22Rv1 (cell line): Measurements from ENCODE around the gene DAP.

Experiments
- H3K27ac ChIP-seq: fragments of 450-650 bp; 2 replicates; pipeline ENCODE4 v1.5.1; 2017
- CTCF ChIP-seq: fragments of 450-650 bp; IDR thresholded peaks from 2 replicates; pipeline ENCODE4 v1.5.1; 2017; ENCODE audit warnings: mild to moderate bottlenecking
- ZFX ChIP-seq: fragments of 450-650 bp; IDR thresholded peaks from 2 replicates; pipeline ENCODE4 v1.6.1; 2017; ENCODE audit warnings: antibody characterized with exemption, borderline replicate concordance

Gene DAP

GRCh38 chr5:10707198-10708142 lies 53.6 kb downstream of the DAP start:
- H3K27ac ChIP-seq, result no peak overlapping the region
- TF ChIP-seq CTCF, result no peak
- TF ChIP-seq ZFX, result no peak

- H3K27ac ChIP-seq, result no peak overlapping the region
- no peak for TF ChIP-seq ZFX
- TF ChIP-seq CTCF, result no peak
Observed at GRCh38 chr5:10706326-10706725, 54.7 kb downstream of the DAP start.

- no peak for TF ChIP-seq CTCF
- TF ChIP-seq ZFX, result no peak
- no peak overlapping the region for H3K27ac ChIP-seq
Observed at GRCh38 chr5:10705747-10706146, 55.3 kb downstream of the DAP start.

GRCh38 chr5:10704949-10705621 lies 55.9 kb downstream of the DAP start:
- TF ChIP-seq ZFX, result no peak
- TF ChIP-seq CTCF, result no peak

GRCh38 chr5:10703676-10704075 lies 57.4 kb downstream of the DAP start:
- TF ChIP-seq CTCF (no peak), ZFX (no peak)
- no peak overlapping the region for H3K27ac ChIP-seq

More at GRCh38 chr5:10704949-10705621, 55.9 kb downstream of the DAP start:
- H3K27ac ChIP-seq, result no peak overlapping the region

- H3K27ac ChIP-seq, result no peak overlapping the region
- TF ChIP-seq ZFX, result no peak
- TF ChIP-seq CTCF, result no peak
Observed at GRCh38 chr5:10702911-10703491, 58.0 kb downstream of the DAP start.
